HG02943 (cell line): ENCODE measurements around the gene SMOC1.

Source experiments
- ATAC-seq: cut with Tn5 transposase; IDR thresholded peaks from one replicate; pipeline ENCODE4 v1.9.1; 2021; ENCODE audit warnings: mild to moderate bottlenecking, low read depth, moderate library complexity; ENCODE audit not compliant: unreplicated experiment

The SMOC1 gene

GRCh38 chr14:69968681-69969080 is 89.5 kb downstream of the SMOC1 start:
- ATAC-seq, result no peak

GRCh38 chr14:69972755-69973154 is 93.5 kb downstream of the SMOC1 start:
- no peak for ATAC-seq

- no peak for ATAC-seq
These were observed 94.6 kb downstream of the SMOC1 start for GRCh38 chr14:69973846-69974245.

GRCh38 chr14:69979882-69980281 is 100.7 kb downstream of the SMOC1 start:
- no peak for ATAC-seq

- ATAC-seq, result no peak
These were observed 101.5 kb downstream of the SMOC1 start for GRCh38 chr14:69980457-69981425.

GRCh38 chr14:69982220-69982839 is 103.1 kb downstream of the SMOC1 start:
- ATAC-seq, result no peak

- no peak for ATAC-seq
These were observed 103.7 kb downstream of the SMOC1 start for GRCh38 chr14:69982886-69983285.

- no peak for ATAC-seq
These were observed 104.1 kb downstream of the SMOC1 start for GRCh38 chr14:69983317-69983716.

GRCh38 chr14:69985463-69985862 is 106.2 kb downstream of the SMOC1 start:
- ATAC-seq, result no peak

GRCh38 chr14:69986336-69986735 is 107.1 kb downstream of the SMOC1 start:
- ATAC-seq, result no peak

- no peak for ATAC-seq
These were observed 108.3 kb downstream of the SMOC1 start for GRCh38 chr14:69987406-69988121.

GRCh38 chr14:69988979-69989378 is 109.8 kb downstream of the SMOC1 start:
- ATAC-seq, result no peak

GRCh38 chr14:69989622-69990021 is 110.4 kb downstream of the SMOC1 start:
- no peak for ATAC-seq

- ATAC-seq, result no peak
These were observed 111.1 kb downstream of the SMOC1 start for GRCh38 chr14:69990323-69990722.

GRCh38 chr14:69991422-69991821 is 112.2 kb downstream of the SMOC1 start:
- no peak for ATAC-seq

- no peak for ATAC-seq
These were observed 113.3 kb downstream of the SMOC1 start for GRCh38 chr14:69992564-69992963.

GRCh38 chr14:69993326-69993725 is 114.1 kb downstream of the SMOC1 start:
- ATAC-seq, result no peak

GRCh38 chr14:69994002-69994401 is 114.8 kb downstream of the SMOC1 start:
- no peak for ATAC-seq

GRCh38 chr14:69996216-69996615 is 117.0 kb downstream of the SMOC1 start:
- no peak for ATAC-seq

GRCh38 chr14:69997849-69998248 is 118.6 kb downstream of the SMOC1 start:
- no peak for ATAC-seq

- ATAC-seq, result no peak
These were observed 120.1 kb downstream of the SMOC1 start for GRCh38 chr14:69999261-69999674.
